Measurements from ENCODE around the gene GRB2. TPM values are rescaled to one million over a fixed set of nuclear protein-coding genes. Genes with fewer than 3 reads are reported as not detected.
A peak's percentile ranks its signal among the peaks of the same experiment; 100 is the strongest.

GRB2 gene
- total RNA-seq, 1 donor from 2014 or later = 320 TPM

- ATAC-seq (ENCODE audit: low read depth) = no peak
- Mint-ChIP-seq H3K36me3 (ENCODE audit: low read depth) (peaks cover 13% of the 10 kb centered on the region), H3K4me3 (peak overlapping the region; percentile 66), H3K27ac (peak overlapping the region; percentile 92), H3K27me3 (no peaks in the 10 kb centered on the region), H3K9me3 (no peaks in the 10 kb centered on the region), H3K4me1 (peaks cover 96% of the 10 kb centered on the region)
- ChIA-PET CTCF (interaction anchor here (0.8 to 2.3 kb wide), 7 partner anchors 20 to 74 kb away, joined by 3 to 20 read pairs (median 7); partner anchors contain the start of genes GRB2, MIF4GD and SLC25A19), POLR2A (interaction anchor here (0.6 to 7.4 kb wide), 23 partner anchors 8 to 457 kb away, joined by 3 to 154 read pairs (median 8); partner anchors contain the start of genes GGA3, GRB2, MRPS7 and RECQL5)
- DNase-seq = no peak
- intact Hi-C loops (cut with micrococcal nuclease) = loop anchor here (1.0 to 5.0 kb wide), 6 partner anchors 8 to 60 kb away; partner anchors contain the start of gene SLC25A19
- TF ChIP-seq CTCF (IDR thresholded peaks at IDR 0.05) = no peak
Measured at GRCh38 chr17:75344666-75345065, 60.8 kb downstream of the GRB2 start.

GRCh38 chr17:75342996-75343395 lies 62.5 kb downstream of the GRB2 start:
- ChIA-PET POLR2A (interaction anchor here (1.7 to 7.4 kb wide), 5 partner anchors 22 to 62 kb away, joined by 5 to 154 read pairs (median 42); partner anchors contain the start of gene GRB2), CTCF (interaction anchor here (1.6 to 2.0 kb wide), 2 partner anchors 37 to 54 kb away, joined by 3 to 10 read pairs; partner anchors contain the start of gene SLC25A19)
- Mint-ChIP-seq H3K9me3 (no peaks in the 10 kb centered on the region), H3K27ac (peak overlapping the region; percentile 92), H3K4me1 (peaks cover 93% of the 10 kb centered on the region), H3K36me3 (ENCODE audit: low read depth) (peaks cover 16% of the 10 kb centered on the region), H3K27me3 (no peaks in the 10 kb centered on the region), H3K4me3 (peak overlapping the region; percentile 66)
- no peak for ATAC-seq (ENCODE audit: low read depth)
- DNase-seq = no peak
- intact Hi-C loops (cut with micrococcal nuclease) = no loop called here
- no peak for TF ChIP-seq CTCF (IDR thresholded peaks at IDR 0.05)

DNA sequence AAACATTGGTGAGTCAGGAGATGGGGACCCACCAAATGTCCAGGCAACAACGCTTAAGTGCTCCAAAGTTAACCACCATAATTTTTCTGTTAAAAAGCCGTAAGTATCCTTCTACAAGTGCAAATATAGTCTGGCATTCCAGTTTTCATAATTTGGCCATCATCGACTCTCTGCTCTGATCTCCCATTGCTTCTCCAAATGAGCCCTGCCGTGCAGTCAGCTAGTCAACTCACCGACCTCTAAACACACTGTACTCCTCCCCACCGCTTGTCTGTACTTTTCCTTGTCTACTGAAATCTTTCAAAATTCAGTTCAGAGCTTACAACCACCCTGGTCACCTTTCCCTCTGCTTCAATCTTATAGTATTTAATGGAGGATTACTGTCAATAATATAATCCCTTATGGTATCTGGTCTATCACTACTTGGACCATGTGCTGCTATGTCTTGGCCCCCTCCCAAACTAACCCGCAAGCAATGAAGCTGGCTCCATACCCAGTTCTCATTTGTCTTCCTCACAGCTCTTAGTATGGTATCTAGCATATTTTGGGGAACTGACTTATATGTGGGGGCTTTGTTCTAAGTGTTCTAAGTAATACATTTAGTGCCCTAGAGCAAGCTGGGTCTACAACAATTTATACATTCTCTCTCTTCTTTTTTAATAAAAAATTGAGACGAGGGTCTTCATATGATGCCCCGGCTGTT lies 63.5 kb downstream of the GRB2 start:
- no peaks in the 10 kb centered on the region for H3K9me3 Mint-ChIP-seq
- ATAC-seq (ENCODE audit: low read depth) (no peak), DNase-seq (no peak)
- peak overlapping the region; percentile 92 for H3K27ac Mint-ChIP-seq
- intact Hi-C loops (cut with micrococcal nuclease) = no loop called here
- peaks cover 16% of the 10 kb centered on the region for H3K36me3 Mint-ChIP-seq (ENCODE audit: low read depth)
- CTCF ChIA-PET = interaction anchor here (0.7 to 1.7 kb wide), 4 partner anchors 19 to 70 kb away, joined by 3 to 6 read pairs (median 4); partner anchors contain the start of gene SLC25A19
- H3K4me1 Mint-ChIP-seq = peaks cover 91% of the 10 kb centered on the region
- no peaks in the 10 kb centered on the region for H3K27me3 Mint-ChIP-seq
- H3K4me3 Mint-ChIP-seq = peak overlapping the region; percentile 66
- POLR2A ChIA-PET = interaction anchor here (0.9 to 1.3 kb wide), 4 partner anchors 45 to 64 kb away, joined by 3 to 5 read pairs (median 4); partner anchors contain the start of genes GRB2 and SLC25A19
- TF ChIP-seq CTCF (IDR thresholded peaks at IDR 0.05) = no peak

DNA sequence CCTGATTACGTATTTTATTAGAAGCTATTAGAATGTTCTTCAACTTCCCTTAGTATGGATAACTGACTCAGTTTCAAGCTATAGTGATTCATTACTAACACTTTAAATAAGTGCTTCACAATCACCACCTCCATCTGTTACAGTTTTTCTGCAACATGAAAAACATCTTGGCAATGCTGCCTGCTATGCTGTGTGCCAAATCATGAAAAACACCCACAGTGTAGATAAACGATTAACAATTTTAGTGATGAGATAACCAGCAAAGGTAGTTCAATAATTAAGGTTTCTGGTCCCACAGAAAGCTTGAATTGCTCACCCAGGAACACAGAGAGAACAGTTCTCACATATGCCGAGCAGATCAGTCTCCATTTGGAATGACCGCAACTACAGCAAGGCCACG lies 64.8 kb downstream of the GRB2 start:
- Mint-ChIP-seq H3K27me3 (no peaks in the 10 kb centered on the region), H3K27ac (peak overlapping the region; percentile 92), H3K9me3 (no peaks in the 10 kb centered on the region), H3K4me3 (peak overlapping the region; percentile 24), H3K36me3 (ENCODE audit: low read depth) (peaks cover 21% of the 10 kb centered on the region), H3K4me1 (peaks cover 91% of the 10 kb centered on the region)
- intact Hi-C loops (cut with micrococcal nuclease) = no loop called here
- ChIA-PET POLR2A (interaction anchor here (0.6 to 1.6 kb wide), 3 partner anchors 10 to 54 kb away, joined by 3 to 14 read pairs (median 5); no protein-coding TSS in a partner anchor), CTCF (interaction anchor here (1.2 to 1.5 kb wide), 2 partner anchors 17 to 26 kb away, joined by 3 read pairs; no protein-coding TSS in a partner anchor)
- ATAC-seq (ENCODE audit: low read depth) = no peak
- DNase-seq = no peak
- TF ChIP-seq CTCF (IDR thresholded peaks at IDR 0.05) = no peak

- CTCF ChIA-PET = interaction anchor here (1.2 to 1.5 kb wide), 2 partner anchors 17 to 27 kb away, joined by 3 read pairs; no protein-coding TSS in a partner anchor
- TF ChIP-seq CTCF (IDR thresholded peaks at IDR 0.05) = no peak
- no peaks in the 10 kb centered on the region for H3K27me3 Mint-ChIP-seq
- H3K9me3 Mint-ChIP-seq = no peaks in the 10 kb centered on the region
- H3K4me1 Mint-ChIP-seq = peaks cover 92% of the 10 kb centered on the region
- intact Hi-C loops (cut with micrococcal nuclease) = no loop called here
- ATAC-seq (ENCODE audit: low read depth) (no peak), DNase-seq (no peak)
- H3K27ac Mint-ChIP-seq = peak overlapping the region; percentile 92
- peaks cover 22% of the 10 kb centered on the region for H3K36me3 Mint-ChIP-seq (ENCODE audit: low read depth)
- POLR2A ChIA-PET = interaction anchor here (0.6 to 1.6 kb wide), 2 partner anchors 17 to 26 kb away, joined by 3 to 5 read pairs; no protein-coding TSS in a partner anchor
- H3K4me3 Mint-ChIP-seq = peak overlapping the region; percentile 42
Measured at GRCh38 chr17:75339971-75340370, 65.5 kb downstream of the GRB2 start.

All from activated B cell treated with CpG ODN at 0.5 μM for 24 hours (primary cell).